GM12874 (cell line): Measurements from ENCODE around the gene DOCK2.

Experiments
- TF ChIP-seq, protein P1 (sequence below): IDR thresholded peaks from 2 replicates; pipeline ENCODE4 v1.5.1; 2011; ENCODE audit warnings: low read depth, mild to moderate bottlenecking, control low read depth, low read length, moderate library complexity; ENCODE audit not compliant: insufficient read depth

Gene DOCK2

DNA sequence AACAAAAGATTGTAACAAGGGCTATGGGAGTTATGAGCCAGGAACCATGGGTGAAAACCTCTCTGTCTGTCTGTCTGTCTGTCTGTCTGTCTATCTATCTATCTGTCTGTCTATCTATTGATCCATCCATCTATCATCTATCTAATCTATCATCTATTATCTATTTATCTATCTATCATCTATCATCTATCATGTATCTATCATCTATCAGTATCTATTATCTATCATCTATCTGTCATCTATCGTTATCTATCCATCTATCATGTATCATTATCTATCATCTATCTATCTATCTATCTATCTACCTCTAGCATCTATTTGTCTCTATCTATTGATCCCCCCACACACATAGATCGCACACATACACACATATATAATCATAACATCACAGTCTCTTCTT, 230.3 kb downstream of the DOCK2 start:
- TF ChIP-seq, protein P1, sequence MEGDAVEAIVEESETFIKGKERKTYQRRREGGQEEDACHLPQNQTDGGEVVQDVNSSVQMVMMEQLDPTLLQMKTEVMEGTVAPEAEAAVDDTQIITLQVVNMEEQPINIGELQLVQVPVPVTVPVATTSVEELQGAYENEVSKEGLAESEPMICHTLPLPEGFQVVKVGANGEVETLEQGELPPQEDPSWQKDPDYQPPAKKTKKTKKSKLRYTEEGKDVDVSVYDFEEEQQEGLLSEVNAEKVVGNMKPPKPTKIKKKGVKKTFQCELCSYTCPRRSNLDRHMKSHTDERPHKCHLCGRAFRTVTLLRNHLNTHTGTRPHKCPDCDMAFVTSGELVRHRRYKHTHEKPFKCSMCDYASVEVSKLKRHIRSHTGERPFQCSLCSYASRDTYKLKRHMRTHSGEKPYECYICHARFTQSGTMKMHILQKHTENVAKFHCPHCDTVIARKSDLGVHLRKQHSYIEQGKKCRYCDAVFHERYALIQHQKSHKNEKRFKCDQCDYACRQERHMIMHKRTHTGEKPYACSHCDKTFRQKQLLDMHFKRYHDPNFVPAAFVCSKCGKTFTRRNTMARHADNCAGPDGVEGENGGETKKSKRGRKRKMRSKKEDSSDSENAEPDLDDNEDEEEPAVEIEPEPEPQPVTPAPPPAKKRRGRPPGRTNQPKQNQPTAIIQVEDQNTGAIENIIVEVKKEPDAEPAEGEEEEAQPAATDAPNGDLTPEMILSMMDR = no peak

DNA sequence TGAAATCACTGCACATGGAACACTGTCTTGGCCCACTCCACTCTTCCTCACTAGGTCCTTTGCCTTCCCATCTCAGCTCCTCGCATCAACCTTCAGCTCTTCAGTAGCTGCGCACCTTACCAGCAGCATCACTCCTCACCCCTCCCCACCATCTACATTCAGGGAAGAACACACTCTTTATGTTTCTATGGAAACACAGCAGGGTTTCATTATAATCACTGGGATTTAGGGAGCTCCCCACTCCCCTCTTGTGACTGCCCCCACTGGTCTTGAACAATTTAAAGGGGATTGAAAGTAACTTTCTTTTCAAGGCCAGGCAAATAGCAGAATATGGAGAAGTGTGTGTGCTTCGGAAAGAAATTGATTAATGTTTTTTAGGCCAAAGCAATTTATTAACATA, 232.0 kb downstream of the DOCK2 start:
- TF ChIP-seq, protein P1 = no peak

DNA sequence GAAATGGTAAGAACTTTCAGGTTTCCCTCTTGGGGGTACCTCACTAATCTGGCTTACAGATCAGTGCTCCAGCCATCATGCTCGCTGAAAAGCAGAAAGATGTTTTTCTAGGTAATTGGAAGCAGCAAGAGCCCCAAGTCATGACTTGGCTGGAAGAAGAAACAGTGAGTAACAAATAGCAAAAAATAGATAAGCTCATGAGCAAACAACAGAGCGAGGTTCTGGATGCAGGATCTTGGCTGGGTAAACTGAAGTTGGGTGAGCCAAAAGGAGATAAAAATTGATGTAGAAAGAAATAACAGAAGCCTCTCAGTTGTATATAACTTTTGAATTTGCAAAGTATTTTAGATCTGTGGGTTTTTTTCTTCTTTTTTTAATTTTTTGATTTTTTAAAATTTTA, 233.1 kb downstream of the DOCK2 start:
- TF ChIP-seq, protein P1 = no peak

DNA sequence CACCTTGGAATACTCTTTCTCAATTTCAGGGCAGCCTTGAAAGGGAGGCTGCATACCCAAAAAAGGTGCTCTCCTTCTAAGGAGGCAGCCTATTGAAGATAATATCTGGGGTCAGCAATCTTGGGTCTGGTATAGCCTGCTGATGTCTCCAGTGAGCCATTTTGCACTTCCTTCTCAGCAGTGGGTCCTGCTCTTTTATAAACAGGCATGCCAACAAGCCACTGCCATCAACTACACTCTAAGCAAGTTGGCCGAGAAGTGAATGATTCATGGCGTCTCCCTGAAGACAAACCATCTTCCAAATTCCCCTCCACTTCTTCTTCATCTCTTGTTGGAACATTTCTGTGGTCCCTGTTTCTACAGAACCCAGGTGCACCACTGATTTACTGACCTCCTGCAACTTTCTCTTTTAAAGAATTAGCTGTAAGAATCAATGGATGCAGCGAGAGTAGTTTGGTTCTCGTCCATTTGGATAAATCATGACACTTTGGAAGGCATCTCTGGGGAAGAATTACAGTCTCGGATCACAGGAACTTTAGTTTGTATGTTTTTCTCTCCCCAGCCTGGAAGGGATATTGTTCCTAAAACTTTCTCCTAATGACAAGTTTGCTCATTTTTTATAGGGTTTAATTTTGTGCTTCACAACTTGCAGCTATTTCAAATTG, 234.9 kb downstream of the DOCK2 start:
- TF ChIP-seq, protein P1 = no peak

DNA sequence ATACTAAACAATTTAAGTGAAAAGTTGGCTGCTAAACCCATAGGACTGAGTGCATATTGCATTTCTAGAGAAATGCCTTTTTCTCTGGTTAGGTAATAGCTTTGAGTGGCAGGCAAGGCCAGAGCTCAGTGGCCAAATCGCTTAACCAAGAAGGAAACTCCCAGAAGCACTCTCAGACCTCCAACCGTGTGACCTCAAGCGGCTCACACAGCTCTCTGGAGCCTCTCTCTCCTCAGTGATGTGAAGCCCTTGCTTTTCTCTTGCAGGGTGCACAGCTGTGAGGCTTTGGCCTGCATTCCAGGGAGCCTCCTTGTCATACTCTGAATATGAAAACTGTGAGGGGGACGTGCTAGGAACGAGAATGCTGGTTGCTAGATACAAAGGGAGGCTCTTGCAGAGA, 236.6 kb downstream of the DOCK2 start:
- TF ChIP-seq, protein P1 = no peak

DNA sequence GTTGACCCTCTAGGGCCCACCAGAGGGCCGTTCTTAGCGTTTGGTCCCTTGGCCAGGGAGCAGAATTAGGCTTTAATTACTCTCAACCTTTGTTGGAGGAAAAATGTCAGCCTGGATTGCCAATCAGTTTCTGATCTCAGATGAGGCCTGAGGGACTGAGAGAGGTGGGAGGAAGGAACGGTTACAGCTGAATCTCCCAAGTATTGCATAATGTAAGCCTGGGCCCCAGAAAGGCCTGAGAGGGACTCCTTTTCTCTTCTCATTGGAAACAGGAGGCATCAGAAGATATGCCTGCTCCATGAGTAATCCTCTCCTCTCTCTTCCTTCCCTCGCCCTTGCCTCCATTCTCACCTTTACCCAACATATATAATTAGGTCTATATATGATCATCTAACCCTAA, 237.5 kb downstream of the DOCK2 start:
- TF ChIP-seq, protein P1 = no peak

DNA sequence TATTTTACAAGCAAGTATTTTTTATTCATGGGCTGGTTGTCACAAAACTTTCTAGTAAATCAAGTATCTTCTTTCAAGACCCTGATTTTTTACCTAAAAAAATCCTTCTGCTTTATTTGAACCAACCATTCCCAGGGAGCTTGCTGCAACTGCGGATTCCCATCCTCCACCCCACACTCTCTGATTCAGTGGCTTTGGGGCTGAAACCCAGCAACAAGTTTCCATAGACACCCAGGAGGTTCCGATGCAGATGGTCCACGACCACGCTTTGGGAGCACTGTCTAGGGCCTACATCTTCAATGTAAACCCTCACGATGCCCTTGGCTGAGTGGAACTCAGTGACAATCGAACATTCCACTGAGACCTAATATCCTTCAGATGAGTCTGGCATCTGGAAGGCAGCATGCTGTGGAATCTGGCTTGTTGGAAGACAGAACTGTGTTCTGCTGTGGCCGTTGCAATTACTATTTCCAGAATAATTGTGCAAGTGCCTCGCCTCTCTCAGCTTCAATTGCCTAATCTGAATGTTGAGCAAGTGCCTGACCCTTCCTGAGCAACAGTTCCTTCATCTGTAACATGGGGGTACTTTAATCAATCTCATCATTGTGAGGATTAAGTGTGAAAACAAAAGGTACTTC, 238.1 kb downstream of the DOCK2 start:
- TF ChIP-seq, protein P1 = no peak
